GM19452 (cell line): ENCODE data around the gene UQCRFS1.

ENCODE experiments used
- ATAC-seq: cut with Tn5 transposase; IDR thresholded peaks from one replicate; pipeline ENCODE4 v1.9.1; 2021; ENCODE audit not compliant: unreplicated experiment

UQCRFS1 gene

GRCh38 chr19:29170554-29170953 lies 42.4 kb downstream of the UQCRFS1 start:
- no peak for ATAC-seq

GRCh38 chr19:29162694-29163093 lies 50.3 kb downstream of the UQCRFS1 start:
- no peak for ATAC-seq

- ATAC-seq = no peak
Observed at GRCh38 chr19:29155683-29156082, 57.3 kb downstream of the UQCRFS1 start.
